Fibroblast of mammary gland (primary cell): ENCODE results near the gene PTEN.

Experiments used
- DNase-seq: peaks from one replicate; pipeline ENCODE4 v3.0.0-alpha.2; 2010; ENCODE audit warnings: low read depth
- H3K4me3 ChIP-seq: 2 replicates; pipeline ENCODE4 v1.5.1; 2011; ENCODE audit warnings: low read depth, mild to moderate bottlenecking, low read length, moderate library complexity; ENCODE audit not compliant: control insufficient read depth
- CTCF ChIP-seq: conservative IDR thresholded peaks from 2 replicates; pipeline ENCODE4 v1.5.1; 2011; ENCODE audit warnings: low read depth, low read length, inconsistent platforms; ENCODE audit not compliant: control insufficient read depth, insufficient read depth

The PTEN gene

GRCh38 chr10:87913156-87913921 is 49.9 kb downstream of the PTEN start:
- no peak for DNase-seq
- no peak for TF ChIP-seq CTCF
- no peak overlapping the region for H3K4me3 ChIP-seq

GRCh38 chr10:87915406-87915805 is 52.0 kb downstream of the PTEN start:
- TF ChIP-seq CTCF, result no peak
- H3K4me3 ChIP-seq, result no peak overlapping the region
- DNase-seq, result no peak

- TF ChIP-seq CTCF, result no peak
- H3K4me3 ChIP-seq, result no peak overlapping the region
- DNase-seq, result peak; percentile 48
Measured at GRCh38 chr10:87915989-87916388, 52.6 kb downstream of the PTEN start.

GRCh38 chr10:87916515-87916914 is 53.1 kb downstream of the PTEN start:
- H3K4me3 ChIP-seq, result no peak overlapping the region
- DNase-seq, result no peak
- TF ChIP-seq CTCF, result no peak

- TF ChIP-seq CTCF, result no peak
- no peak for DNase-seq
- no peak overlapping the region for H3K4me3 ChIP-seq
Measured at GRCh38 chr10:87918254-87918859, 54.9 kb downstream of the PTEN start.

- no peak for DNase-seq
- TF ChIP-seq CTCF, result no peak
- no peak overlapping the region for H3K4me3 ChIP-seq
Measured at GRCh38 chr10:87920538-87920937, 57.1 kb downstream of the PTEN start.
